ENCODE data around the gene CNTN5. TPM values are rescaled to one million over a fixed set of nuclear protein-coding genes. Genes with fewer than 3 reads are reported as not detected.

CNTN5 gene
- total RNA-seq, 1 donor from 2014 or later = 3.2 TPM

GRCh38 chr11:99505831-99506230, 485.1 kb downstream of the CNTN5 start:
- H3K4me1 Mint-ChIP-seq (ENCODE audit: unreplicated experiment) = no peaks in the 10 kb centered on the region
- no peaks in the 10 kb centered on the region for H3K9me3 Mint-ChIP-seq
- H3K36me3 Mint-ChIP-seq = no peaks in the 10 kb centered on the region
- TF ChIP-seq, protein P1, sequence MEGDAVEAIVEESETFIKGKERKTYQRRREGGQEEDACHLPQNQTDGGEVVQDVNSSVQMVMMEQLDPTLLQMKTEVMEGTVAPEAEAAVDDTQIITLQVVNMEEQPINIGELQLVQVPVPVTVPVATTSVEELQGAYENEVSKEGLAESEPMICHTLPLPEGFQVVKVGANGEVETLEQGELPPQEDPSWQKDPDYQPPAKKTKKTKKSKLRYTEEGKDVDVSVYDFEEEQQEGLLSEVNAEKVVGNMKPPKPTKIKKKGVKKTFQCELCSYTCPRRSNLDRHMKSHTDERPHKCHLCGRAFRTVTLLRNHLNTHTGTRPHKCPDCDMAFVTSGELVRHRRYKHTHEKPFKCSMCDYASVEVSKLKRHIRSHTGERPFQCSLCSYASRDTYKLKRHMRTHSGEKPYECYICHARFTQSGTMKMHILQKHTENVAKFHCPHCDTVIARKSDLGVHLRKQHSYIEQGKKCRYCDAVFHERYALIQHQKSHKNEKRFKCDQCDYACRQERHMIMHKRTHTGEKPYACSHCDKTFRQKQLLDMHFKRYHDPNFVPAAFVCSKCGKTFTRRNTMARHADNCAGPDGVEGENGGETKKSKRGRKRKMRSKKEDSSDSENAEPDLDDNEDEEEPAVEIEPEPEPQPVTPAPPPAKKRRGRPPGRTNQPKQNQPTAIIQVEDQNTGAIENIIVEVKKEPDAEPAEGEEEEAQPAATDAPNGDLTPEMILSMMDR (conservative IDR thresholded peaks at IDR 0.05) = no peak
- H3K4me3 Mint-ChIP-seq = no peak overlapping the region
- H3K27ac Mint-ChIP-seq = no peak overlapping the region
- no peak for DNase-seq (ENCODE audit: extremely low spot score, unreplicated experiment)
- H3K27me3 Mint-ChIP-seq = no peaks in the 10 kb centered on the region

DNA sequence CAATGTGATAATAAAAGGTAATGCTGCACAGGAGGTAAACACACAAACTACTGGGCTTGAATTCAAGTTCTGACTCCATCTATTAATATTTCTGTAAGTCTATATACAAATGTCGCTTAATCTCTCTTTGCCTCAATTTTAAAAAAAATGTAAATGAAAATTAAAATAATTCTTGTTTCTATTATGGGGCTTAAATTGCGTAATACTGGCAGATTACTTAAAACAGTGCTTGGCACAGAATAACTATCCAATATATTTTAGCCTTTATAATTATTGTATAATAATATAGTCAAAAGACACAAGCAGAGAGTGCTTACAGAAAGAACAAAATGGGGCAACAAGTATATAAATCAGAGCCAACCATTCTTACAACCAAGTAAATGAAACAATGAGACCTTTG, 489.1 kb downstream of the CNTN5 start:
- H3K4me1 Mint-ChIP-seq (ENCODE audit: unreplicated experiment) = no peaks in the 10 kb centered on the region
- no peaks in the 10 kb centered on the region for H3K27me3 Mint-ChIP-seq
- no peaks in the 10 kb centered on the region for H3K36me3 Mint-ChIP-seq
- H3K27ac Mint-ChIP-seq = no peak overlapping the region
- no peaks in the 10 kb centered on the region for H3K9me3 Mint-ChIP-seq
- no peak for DNase-seq (ENCODE audit: extremely low spot score, unreplicated experiment)
- no peak overlapping the region for H3K4me3 Mint-ChIP-seq
- TF ChIP-seq, protein P1 (conservative IDR thresholded peaks at IDR 0.05) = no peak

DNA sequence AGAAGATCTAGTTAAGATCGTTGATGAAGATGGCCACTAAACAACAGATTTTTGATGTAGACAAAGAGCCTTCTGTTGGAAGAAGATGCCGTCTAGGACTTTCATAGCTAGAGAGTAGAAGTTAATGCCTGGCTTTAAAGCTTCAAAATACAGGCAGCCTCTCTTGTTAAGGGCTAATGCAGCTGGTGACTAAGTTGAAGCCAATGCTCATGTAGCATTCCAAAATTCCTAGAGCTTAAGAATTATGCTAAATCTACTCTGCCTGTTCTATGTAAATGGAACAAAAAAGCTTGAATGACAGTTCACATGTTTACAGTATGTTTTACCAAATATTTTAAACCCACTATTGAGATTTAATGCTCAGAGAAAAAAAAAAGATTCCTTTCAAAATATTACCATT, 492.6 kb downstream of the CNTN5 start:
- H3K36me3 Mint-ChIP-seq = no peaks in the 10 kb centered on the region
- no peak overlapping the region for H3K27ac Mint-ChIP-seq
- TF ChIP-seq, protein P1 (conservative IDR thresholded peaks at IDR 0.05) = no peak
- no peak for DNase-seq (ENCODE audit: extremely low spot score, unreplicated experiment)
- H3K9me3 Mint-ChIP-seq = no peaks in the 10 kb centered on the region
- no peaks in the 10 kb centered on the region for H3K4me1 Mint-ChIP-seq (ENCODE audit: unreplicated experiment)
- H3K4me3 Mint-ChIP-seq = no peak overlapping the region
- no peaks in the 10 kb centered on the region for H3K27me3 Mint-ChIP-seq

DNA sequence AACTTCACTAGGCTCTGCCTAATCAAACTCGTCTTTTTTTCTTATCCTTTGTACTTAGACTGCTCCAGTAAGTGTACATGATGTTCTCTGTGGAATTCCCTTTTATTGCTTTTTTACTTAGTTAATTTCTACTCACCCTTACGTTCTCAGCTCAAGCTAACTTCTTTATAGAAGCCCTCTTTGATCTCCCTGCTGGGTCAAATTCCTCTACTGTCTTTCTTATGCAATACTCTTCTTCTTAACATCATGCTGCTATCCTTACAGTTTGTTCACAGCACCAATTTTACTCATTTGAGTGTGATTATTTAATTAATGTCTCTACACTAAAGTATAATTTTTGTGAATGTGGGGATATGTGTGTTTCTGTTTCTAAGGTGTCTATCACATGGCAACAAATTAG, 498.3 kb downstream of the CNTN5 start:
- TF ChIP-seq, protein P1 (conservative IDR thresholded peaks at IDR 0.05) = no peak
- Mint-ChIP-seq H3K4me1 (ENCODE audit: unreplicated experiment) (no peaks in the 10 kb centered on the region), H3K9me3 (no peaks in the 10 kb centered on the region), H3K27ac (no peak overlapping the region), H3K36me3 (no peaks in the 10 kb centered on the region), H3K27me3 (no peaks in the 10 kb centered on the region), H3K4me3 (no peak overlapping the region)
- DNase-seq (ENCODE audit: extremely low spot score, unreplicated experiment) = no peak

DNA sequence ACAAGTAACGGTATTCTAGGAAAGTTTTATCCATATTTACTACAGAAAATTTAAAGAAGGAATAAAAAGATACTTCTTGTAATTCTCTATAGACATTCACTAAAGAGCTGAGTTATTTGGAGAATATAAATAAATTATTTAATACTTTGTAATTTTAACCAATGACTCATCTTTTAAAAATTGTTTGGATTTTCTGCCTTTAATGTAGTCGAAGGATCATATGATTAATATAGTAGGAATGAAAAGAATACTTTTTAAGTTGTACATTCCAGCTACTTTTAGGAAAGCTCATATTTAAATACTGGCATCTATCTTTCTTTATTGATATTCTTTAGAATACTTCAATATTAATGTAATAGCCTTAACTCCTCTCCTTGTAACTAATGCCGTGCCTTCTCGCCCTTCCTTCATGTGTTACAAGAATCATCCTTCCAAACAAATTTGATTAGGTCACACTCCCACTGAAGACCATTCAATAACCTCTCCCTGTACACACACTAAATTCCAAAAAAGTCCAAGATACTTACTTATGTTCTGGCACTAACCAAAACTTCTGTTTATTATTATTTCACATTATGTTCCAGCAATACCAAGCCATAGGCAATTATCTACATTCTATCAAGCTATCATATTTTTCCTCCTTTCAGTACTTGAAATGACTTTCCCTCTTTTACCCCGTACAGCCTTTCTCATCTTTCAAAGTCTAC, 501.9 kb downstream of the CNTN5 start:
- no peak overlapping the region for H3K4me3 Mint-ChIP-seq
- no peaks in the 10 kb centered on the region for H3K4me1 Mint-ChIP-seq (ENCODE audit: unreplicated experiment)
- TF ChIP-seq, protein P1 (conservative IDR thresholded peaks at IDR 0.05) = no peak
- H3K36me3 Mint-ChIP-seq = no peaks in the 10 kb centered on the region
- DNase-seq (ENCODE audit: extremely low spot score, unreplicated experiment) = no peak
- no peaks in the 10 kb centered on the region for H3K27me3 Mint-ChIP-seq
- H3K9me3 Mint-ChIP-seq = no peaks in the 10 kb centered on the region
- H3K27ac Mint-ChIP-seq = no peak overlapping the region
